Hair follicle dermal papilla cell (primary cell): ENCODE measurements around the gene SASH1. TPM values are rescaled to one million over a fixed set of nuclear protein-coding genes. Genes with fewer than 3 reads are reported as not detected.

ENCODE experiments used
- small RNA-seq: library from RNA; depleted of rRNA; stranded (forward); fragments of <200 nt; gene quantifications from one replicate; pipeline ENCODE3, GENCODE V24; 2012
- total RNA-seq: library from RNA; depleted of rRNA; stranded (reverse); fragments of >200 nt; gene quantifications from 2 replicates; pipeline ENCODE4 v1.2.3, GENCODE V29; 2012

Gene SASH1
- total RNA-seq, result 103 and 113 TPM in 2 replicates

GRCh38 chr6:148342350-148343046 lies at the start of gene SASH1:
SASH1 (plus strand) TSS chr6:148342838; CDS start chr6:148343068, 230 bp downstream.

Small RNA genes lying within 50 kb of the gene (small RNA-seq; reads per million reads assigned to genes)
- gene SNRPEP6, result not detected
